Spleen (tissue), 11 donors: ENCODE results near the gene SLC49A4. TPM values are rescaled to one million over a fixed set of nuclear protein-coding genes. Genes with fewer than 3 reads are reported as not detected.

Source experiments
- DNase-seq: peaks from one replicate; pipeline ENCODE4 v3.0.0-alpha.2; 2020
- H3K27ac ChIP-seq, 8 donors: fragments of 200-600 bp; sonication (generic) in 7 of 8; 1 replicate in 4 of 8; 2 replicates in 4 of 8; pipeline versions ENCODE4 v1.5.0 to v1.8.0; 2016 to 2021; ENCODE audit warnings: inconsistent platforms in 4 of 8, mild to moderate bottlenecking in 4 of 8, moderate library complexity in 1 of 8
- H3K27me3 ChIP-seq, 7 donors: fragments of 200-600 bp; sonication (generic) in 6 of 7; replicated peaks in 1 of 7; 1 replicate in 4 of 7; 2 replicates in 3 of 7; pipeline versions ENCODE4 v1.5.0 to v1.8.0; 2016 to 2021; ENCODE audit warnings: inconsistent platforms in 3 of 7, mild to moderate bottlenecking in 1 of 7
- H3K36me3 ChIP-seq, 6 donors: fragments of 200-600 bp; sonication (generic) in 5 of 6; 1 replicate in 4 of 6; 2 replicates in 2 of 6; pipeline versions ENCODE4 v1.5.0 to v1.8.0; 2016 to 2021; ENCODE audit warnings: inconsistent platforms in 2 of 6
- H3K4me1 ChIP-seq, 6 donors: fragments of 200-600 bp; sonication (generic) in 5 of 6; 1 replicate in 3 of 6; 2 replicates in 3 of 6; pipeline versions ENCODE4 v1.5.0 to v1.8.0; 2016 to 2021; ENCODE audit warnings: inconsistent platforms in 3 of 6
- H3K4me3 ChIP-seq, 8 donors: fragments of 200-600 bp; sonication (generic) in 7 of 8; 1 replicate in 4 of 8; 2 replicates in 4 of 8; pipeline versions ENCODE4 v1.5.0 to v1.8.0; 2016 to 2021; ENCODE audit warnings: inconsistent platforms in 4 of 8, mild to moderate bottlenecking in 4 of 8, moderate library complexity in 2 of 8
- H3K9me3 ChIP-seq, 8 donors: fragments of 200-600 bp; sonication (generic) in 7 of 8; 1 replicate in 4 of 8; 2 replicates in 4 of 8; pipeline versions ENCODE4 v1.5.0 to v1.8.0; 2016 to 2021; ENCODE audit warnings: inconsistent platforms in 4 of 8
- POLR2A ChIP-seq, 3 donors: fragments of 450-650 bp; IDR thresholded peaks; one replicate each; pipeline ENCODE4 v1.5.1; 2017; ENCODE audit warnings: antibody characterized with exemption in 3 of 3, mild to moderate bottlenecking in 1 of 3
- POLR2AphosphoS5 ChIP-seq, 3 donors: sonication (generic); formaldehyde crosslinking; IDR thresholded peaks; one replicate each; pipeline ENCODE4 v1.5.1; 2017; ENCODE audit warnings: antibody characterized with exemption in 3 of 3
- WGBS, 5 donors: extraction: QIAGEN DNeasy Blood & Tissue Kit in 3 of 5; methylation state at CpG; one replicate each; pipeline versions ENCODE4 v1.1.5 to v1.1.7; 2013 to 2018; 5-methylcytosine and 5-hydroxymethylcytosine counted together
- intact Hi-C: fragments of 100-400 bp; cut with DNase I; formaldehyde crosslinking; loops from one replicate; pipeline ENCODE4 v1.15.0; 2023; ENCODE audit warnings: low total_unique reads
- polyA plus RNA-seq, 3 donors: library from polyadenylated mRNA; stranded (reverse); fragments of 200-250 nt; gene quantifications; one replicate each; pipeline ENCODE4 v1.2.1, GENCODE V29; 2013
- total RNA-seq, 7 donors: library from RNA; depleted of rRNA in 3 of 7; stranded (reverse); fragments of >200 nt in 3 of 7; fragmentation: NEBNext Ultra II Directional in 4 of 7; extraction: Animal tissue kit (Norgen Biotek cat#: 25700) in 4 of 7; gene quantifications; one replicate each; pipeline versions ENCODE4 v1.1.0 to v1.2.1, GENCODE V29; 2016 to 2021
- TF ChIP-seq, protein P1 (sequence below), 11 experiments: fragments of 200-600 bp in 7 of 11; fragments of 450-650 bp in 4 of 11; sonication (generic) in 4 of 11; IDR thresholded peaks in 8 of 11; conservative IDR thresholded peaks in 3 of 11; 1 replicate in 7 of 11; 2 replicates in 4 of 11; pipeline versions ENCODE4 v1.4.0 to v1.8.0; 2016 to 2021; ENCODE audit warnings: antibody characterized with exemption in 11 of 11, inconsistent platforms in 4 of 11, mild to moderate bottlenecking in 1 of 11
- donor health status: healthy with polysubstance abuse.
- donor health status: DM: no; HTN: no; CAD: no; lungs with moderate emphysema.
- donor health status: DM: no; HTN: no; CAD: no.
- donor health status: Bipolar disorder and iron deficiency.
- donor health status: healthy.
- donor health status: DM: no; HTN: no; CAD: no.
- donor health status: DM: yes; HTN: yes; CAD: no.

SLC49A4 gene
- total and polyA plus RNA-seq, 10 donors: 1.3 to 31.8 (median 14.5) TPM

DNA sequence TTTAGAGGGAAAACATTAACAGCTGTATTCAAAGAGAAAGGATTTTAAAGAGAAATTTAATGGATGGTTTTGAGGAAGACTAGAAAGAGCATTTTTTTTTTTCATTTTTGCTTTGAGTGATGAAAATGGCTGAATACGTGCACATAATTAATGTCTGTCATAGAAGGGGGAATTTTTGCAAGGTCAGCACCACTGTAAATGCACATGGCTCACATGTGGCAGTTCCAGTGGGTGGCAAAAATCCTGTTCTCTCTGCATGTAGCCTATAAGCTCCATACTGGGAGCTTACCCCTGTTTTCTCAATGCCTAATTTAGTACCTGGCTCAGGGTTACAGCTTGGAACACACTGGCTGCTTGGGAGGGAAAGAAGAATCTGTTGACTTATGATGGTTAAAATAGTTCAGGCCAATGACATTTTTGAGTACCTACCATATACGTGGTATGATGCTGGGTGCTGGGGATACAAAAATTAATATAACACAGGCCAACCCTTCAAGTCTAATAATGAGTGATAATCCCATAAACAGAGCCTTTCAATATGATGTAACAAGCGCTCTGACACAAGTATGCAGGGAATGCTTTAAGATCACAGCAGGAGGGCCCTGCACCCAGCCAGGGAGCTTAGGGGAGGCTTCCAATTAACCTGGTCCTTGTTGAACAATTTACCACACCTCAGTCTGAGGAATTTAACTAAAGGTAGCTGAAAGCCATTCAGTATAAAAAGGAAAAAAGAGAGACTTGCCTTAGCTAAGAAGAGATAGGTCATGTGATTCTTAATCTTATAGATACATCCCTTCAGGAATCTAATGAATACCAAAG, 34.2 kb upstream of the SLC49A4 start:
- Histone ChIP-seq H3K27ac (peak overlapping the region in 5 of 8 donors; percentile 5 to 81 (median 59)), H3K36me3 (peaks cover 0 to 67% (median 0%) of the 10 kb centered on the region in 6 donors), H3K4me1 (peaks cover 0 to 61% (median 13%) of the 10 kb centered on the region in 6 donors), H3K4me3 (no peak overlapping the region), H3K9me3 (no peaks in the 10 kb centered on the region), H3K27me3 (no peaks in the 10 kb centered on the region)
- WGBS, 5 donors: 74 to 84% (median 80%) methylated on average over 3 of the region's 3 CpGs
- TF ChIP-seq, protein P1, sequence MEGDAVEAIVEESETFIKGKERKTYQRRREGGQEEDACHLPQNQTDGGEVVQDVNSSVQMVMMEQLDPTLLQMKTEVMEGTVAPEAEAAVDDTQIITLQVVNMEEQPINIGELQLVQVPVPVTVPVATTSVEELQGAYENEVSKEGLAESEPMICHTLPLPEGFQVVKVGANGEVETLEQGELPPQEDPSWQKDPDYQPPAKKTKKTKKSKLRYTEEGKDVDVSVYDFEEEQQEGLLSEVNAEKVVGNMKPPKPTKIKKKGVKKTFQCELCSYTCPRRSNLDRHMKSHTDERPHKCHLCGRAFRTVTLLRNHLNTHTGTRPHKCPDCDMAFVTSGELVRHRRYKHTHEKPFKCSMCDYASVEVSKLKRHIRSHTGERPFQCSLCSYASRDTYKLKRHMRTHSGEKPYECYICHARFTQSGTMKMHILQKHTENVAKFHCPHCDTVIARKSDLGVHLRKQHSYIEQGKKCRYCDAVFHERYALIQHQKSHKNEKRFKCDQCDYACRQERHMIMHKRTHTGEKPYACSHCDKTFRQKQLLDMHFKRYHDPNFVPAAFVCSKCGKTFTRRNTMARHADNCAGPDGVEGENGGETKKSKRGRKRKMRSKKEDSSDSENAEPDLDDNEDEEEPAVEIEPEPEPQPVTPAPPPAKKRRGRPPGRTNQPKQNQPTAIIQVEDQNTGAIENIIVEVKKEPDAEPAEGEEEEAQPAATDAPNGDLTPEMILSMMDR (IDR thresholded peaks at IDR 0.05 in 8 of 11, conservative IDR thresholded peaks at IDR 0.05 in 3 of 11): no peak
- TF ChIP-seq POLR2A (IDR thresholded peaks at IDR 0.05) (no peak), POLR2AphosphoS5 (IDR thresholded peaks at IDR 0.05) (no peak)
- no peak for DNase-seq
- intact Hi-C loops: loop anchor here (10.0 kb wide), 1 partner anchor 264 kb away; the partner anchor contains the start of gene SEMA5B

DNA sequence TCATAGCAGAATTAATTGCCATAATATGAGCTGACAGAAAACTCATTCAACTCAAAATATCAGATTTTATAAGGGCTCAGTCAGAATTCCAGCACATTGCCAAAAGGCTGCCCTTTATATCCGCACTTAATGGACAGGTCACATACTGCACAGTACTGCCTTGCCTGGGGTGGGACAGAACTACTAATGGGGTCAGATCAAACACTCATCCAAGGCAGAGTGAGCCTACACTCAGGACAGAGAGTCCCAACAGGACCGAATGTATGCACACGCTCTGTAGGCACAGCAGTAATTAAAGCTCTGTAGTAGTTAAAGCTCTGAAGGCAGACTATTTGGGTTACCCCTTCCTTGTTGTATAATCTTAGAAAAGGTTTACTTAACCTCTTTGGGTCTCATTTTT, 28.4 kb upstream of the SLC49A4 start:
- Histone ChIP-seq H3K27me3 (no peaks in the 10 kb centered on the region), H3K27ac (peak overlapping the region in 4 of 8 donors; percentile 72 to 88 (median 87)), H3K4me1 (peaks cover 0 to 74% (median 14%) of the 10 kb centered on the region in 6 donors), H3K4me3 (peak overlapping the region in 1 of 8 donors; percentile 49), H3K36me3 (peaks cover 0 to 59% (median 4%) of the 10 kb centered on the region in 6 donors), H3K9me3 (no peaks in the 10 kb centered on the region)
- DNase-seq: no peak
- TF ChIP-seq POLR2A (IDR thresholded peaks at IDR 0.05): no peak
- TF ChIP-seq POLR2AphosphoS5 (IDR thresholded peaks at IDR 0.05): no peak
- TF ChIP-seq, protein P1 (IDR thresholded peaks at IDR 0.05 in 8 of 11, conservative IDR thresholded peaks at IDR 0.05 in 3 of 11): no peak
- WGBS, 5 donors: 93 to 97% (median 95%) methylated on average over 3 of the region's 3 CpGs
- intact Hi-C loops: loop anchor here (10.0 kb wide), 1 partner anchor 258 kb away; the partner anchor contains the start of gene SEMA5B

DNA sequence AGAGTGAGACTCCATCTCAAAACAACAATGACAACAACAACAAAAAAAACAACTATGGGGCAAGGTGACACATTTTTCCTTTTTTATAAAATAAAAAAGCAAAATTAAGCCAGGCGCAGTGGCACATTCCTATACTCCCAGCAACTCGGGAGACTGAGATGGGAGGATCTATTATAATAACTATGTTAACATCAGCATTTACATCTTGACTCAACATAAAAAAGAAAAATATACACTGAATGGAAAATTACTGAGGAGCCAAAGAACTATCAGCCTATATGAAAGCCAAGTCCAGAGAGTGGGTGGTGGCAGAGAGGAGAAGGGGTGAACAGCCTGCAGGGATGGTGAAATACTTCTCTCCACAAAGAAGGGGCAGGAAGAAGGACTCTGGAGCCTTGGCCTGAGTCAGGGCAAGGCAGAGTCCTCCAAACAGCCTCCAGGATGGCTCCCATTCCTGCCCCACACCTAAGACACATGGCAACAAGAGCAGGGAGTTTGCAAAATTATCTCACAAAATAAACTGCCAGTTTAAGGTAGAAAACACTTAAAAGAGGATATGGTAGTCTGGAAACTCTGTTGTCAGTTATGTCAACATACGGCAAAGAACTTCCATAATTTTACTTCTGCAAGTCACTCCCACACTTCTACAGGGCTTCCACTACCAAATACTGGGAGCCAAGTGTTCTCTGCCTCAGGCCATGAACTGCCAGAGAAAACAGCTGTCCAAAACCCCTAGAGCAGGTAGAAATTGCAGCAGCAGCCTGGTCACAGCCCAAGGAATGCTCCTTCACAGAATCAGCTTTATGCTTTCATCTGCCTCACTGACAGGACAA, 27.1 kb upstream of the SLC49A4 start:
- no peaks in the 10 kb centered on the region for H3K27me3 ChIP-seq
- H3K4me1 ChIP-seq: peaks cover 0 to 62% (median 6%) of the 10 kb centered on the region in 6 donors
- H3K4me3 ChIP-seq: peak overlapping the region in 1 of 8 donors; percentile 49
- TF ChIP-seq, protein P1 (IDR thresholded peaks at IDR 0.05 in 8 of 11, conservative IDR thresholded peaks at IDR 0.05 in 3 of 11): no peak
- TF ChIP-seq POLR2A (IDR thresholded peaks at IDR 0.05) (no peak), POLR2AphosphoS5 (IDR thresholded peaks at IDR 0.05) (no peak)
- peaks cover 0 to 59% (median 4%) of the 10 kb centered on the region in 6 donors for H3K36me3 ChIP-seq
- intact Hi-C loops: loop anchor here (10.0 kb wide), 1 partner anchor 257 kb away; the partner anchor contains the start of gene SEMA5B
- H3K9me3 ChIP-seq: no peaks in the 10 kb centered on the region
- peak overlapping the region in 7 of 8 donors; percentile 72 to 88 (median 86) for H3K27ac ChIP-seq
- no peak for DNase-seq
- 67 to 88% (median 82%) methylated on average over 3 of the region's 3 CpGs for WGBS, 5 donors
